ENCODE data around the gene SARM1. TPM values are rescaled to one million over a fixed set of nuclear protein-coding genes. Genes with fewer than 3 reads are reported as not detected.
A peak's percentile ranks its signal among the peaks of the same experiment; 100 is the strongest.

The SARM1 gene
- total and polyA plus RNA-seq, 2 of the 13 experiments (the other 11 are each of a cell fraction or from before 2014, with no cell fraction given), result 0.73 to 0.86 TPM

DNA sequence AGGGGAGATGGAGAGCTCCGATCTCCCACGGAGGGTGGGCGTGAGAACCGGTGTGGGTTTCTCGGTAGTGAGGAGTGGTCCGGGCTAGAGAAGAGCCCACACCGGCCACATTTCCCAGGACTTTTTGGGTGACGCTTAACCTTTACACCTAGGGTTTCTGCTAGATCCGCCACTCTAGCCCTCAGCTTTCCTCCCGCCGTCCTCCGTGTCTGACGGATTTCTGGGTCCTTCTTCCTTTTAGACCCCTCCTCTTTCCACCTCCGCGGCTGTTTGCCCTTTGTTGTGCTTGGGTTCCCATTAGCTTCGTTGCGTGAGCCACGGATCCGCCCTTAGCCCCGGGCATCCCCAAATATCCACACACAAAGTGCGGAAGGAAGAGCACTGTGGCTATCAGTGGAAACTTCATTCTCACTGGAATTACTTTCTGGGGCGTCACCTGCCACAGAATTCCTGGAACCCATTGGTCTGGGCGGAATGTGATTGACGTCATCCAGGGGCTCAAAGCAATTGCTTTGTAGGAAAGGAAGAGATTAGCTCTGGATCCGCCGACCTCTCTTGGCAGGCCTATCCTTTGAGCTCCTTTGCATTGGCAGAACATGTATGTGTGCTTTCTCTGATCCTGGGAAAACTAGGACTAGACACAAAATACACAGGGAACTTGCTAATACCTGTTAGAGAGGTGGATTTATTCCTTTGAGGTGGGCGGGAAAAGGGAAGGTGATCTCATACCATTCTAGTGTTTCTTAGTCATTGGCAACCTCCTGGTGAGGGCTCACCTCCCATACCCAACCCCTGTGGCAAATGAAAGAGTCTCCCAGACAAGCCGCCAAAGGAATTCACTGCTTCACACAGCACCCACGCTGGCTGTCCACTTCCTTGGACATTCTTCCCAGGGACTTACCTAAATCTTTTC is 35.3 kb upstream of the SARM1 start (continued):
- 0 out of 2 replicates have a peak, but pooled peaks have one; percentile 15 for TF ChIP-seq ZNF121 (CRISPR knock-in tag; IDR thresholded peaks at IDR 0.05)
- no peak for TF ChIP-seq ZNF7 (CRISPR knock-in tag; IDR thresholded peaks at IDR 0.05)
- no peak for TF ChIP-seq ZNF333 (CRISPR knock-in tag; IDR thresholded peaks at IDR 0.05; ENCODE audit: borderline replicate concordance)
- no peak for TF ChIP-seq PHF20 (CRISPR knock-in tag; IDR thresholded peaks at IDR 0.05)
- no peak for TF ChIP-seq ZNF367 (CRISPR knock-in tag; IDR thresholded peaks at IDR 0.05; ENCODE audit: borderline replicate concordance)
- TF ChIP-seq NFAT5 (CRISPR knock-in tag; IDR thresholded peaks at IDR 0.05), result no peak
- TF ChIP-seq ZNF598 (CRISPR knock-in tag; IDR thresholded peaks at IDR 0.05; ENCODE audit: borderline replicate concordance), result no peak
- TF ChIP-seq ZNF12 (CRISPR knock-in tag; IDR thresholded peaks at IDR 0.05), result no peak
- TF ChIP-seq PHF21A (CRISPR knock-in tag; IDR thresholded peaks at IDR 0.05), result peak; percentile 41; the same call in 1 of the 2 replicates
- TF ChIP-seq, protein P1, sequence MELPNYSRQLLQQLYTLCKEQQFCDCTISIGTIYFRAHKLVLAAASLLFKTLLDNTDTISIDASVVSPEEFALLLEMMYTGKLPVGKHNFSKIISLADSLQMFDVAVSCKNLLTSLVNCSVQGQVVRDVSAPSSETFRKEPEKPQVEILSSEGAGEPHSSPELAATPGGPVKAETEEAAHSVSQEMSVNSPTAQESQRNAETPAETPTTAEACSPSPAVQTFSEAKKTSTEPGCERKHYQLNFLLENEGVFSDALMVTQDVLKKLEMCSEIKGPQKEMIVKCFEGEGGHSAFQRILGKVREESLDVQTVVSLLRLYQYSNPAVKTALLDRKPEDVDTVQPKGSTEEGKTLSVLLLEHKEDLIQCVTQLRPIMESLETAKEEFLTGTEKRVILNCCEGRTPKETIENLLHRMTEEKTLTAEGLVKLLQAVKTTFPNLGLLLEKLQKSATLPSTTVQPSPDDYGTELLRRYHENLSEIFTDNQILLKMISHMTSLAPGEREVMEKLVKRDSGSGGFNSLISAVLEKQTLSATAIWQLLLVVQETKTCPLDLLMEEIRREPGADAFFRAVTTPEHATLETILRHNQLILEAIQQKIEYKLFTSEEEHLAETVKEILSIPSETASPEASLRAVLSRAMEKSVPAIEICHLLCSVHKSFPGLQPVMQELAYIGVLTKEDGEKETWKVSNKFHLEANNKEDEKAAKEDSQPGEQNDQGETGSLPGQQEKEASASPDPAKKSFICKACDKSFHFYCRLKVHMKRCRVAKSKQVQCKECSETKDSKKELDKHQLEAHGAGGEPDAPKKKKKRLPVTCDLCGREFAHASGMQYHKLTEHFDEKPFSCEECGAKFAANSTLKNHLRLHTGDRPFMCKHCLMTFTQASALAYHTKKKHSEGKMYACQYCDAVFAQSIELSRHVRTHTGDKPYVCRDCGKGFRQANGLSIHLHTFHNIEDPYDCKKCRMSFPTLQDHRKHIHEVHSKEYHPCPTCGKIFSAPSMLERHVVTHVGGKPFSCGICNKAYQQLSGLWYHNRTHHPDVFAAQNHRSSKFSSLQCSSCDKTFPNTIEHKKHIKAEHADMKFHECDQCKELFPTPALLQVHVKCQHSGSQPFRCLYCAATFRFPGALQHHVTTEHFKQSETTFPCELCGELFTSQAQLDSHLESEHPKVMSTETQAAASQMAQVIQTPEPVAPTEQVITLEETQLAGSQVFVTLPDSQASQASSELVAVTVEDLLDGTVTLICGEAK (IDR thresholded peaks at IDR 0.05), result no peak
- TF ChIP-seq, protein P1 (CRISPR knock-in tag; IDR thresholded peaks at IDR 0.05), result no peak; the same call in 1 of the 2 replicates
- no peak for TF ChIP-seq KDM5B (CRISPR knock-in tag; IDR thresholded peaks at IDR 0.05; ENCODE audit: borderline replicate concordance)
- no peak for TF ChIP-seq ZNF678 (CRISPR knock-in tag; IDR thresholded peaks at IDR 0.05)
- TF ChIP-seq SAP130 (CRISPR knock-in tag; IDR thresholded peaks at IDR 0.05; ENCODE audit: low read depth), result no peak; the same call in 1 of the 2 replicates
